GM18520 (cell line): ENCODE measurements around the gene EPHX1.
"Not testable (repeated sequence)": the region's sequence is repeated elsewhere in the genome, so short reads cannot be mapped to it uniquely, and the experiment has no call there.

Experiments
- ATAC-seq: cut with Tn5 transposase; IDR thresholded peaks from one replicate; pipeline ENCODE4 v1.9.1; 2021; ENCODE audit not compliant: unreplicated experiment

The EPHX1 gene

GRCh38 chr1:225880222-225880588 lies 70.3 kb downstream of the EPHX1 start:
- no peak for ATAC-seq

DNA sequence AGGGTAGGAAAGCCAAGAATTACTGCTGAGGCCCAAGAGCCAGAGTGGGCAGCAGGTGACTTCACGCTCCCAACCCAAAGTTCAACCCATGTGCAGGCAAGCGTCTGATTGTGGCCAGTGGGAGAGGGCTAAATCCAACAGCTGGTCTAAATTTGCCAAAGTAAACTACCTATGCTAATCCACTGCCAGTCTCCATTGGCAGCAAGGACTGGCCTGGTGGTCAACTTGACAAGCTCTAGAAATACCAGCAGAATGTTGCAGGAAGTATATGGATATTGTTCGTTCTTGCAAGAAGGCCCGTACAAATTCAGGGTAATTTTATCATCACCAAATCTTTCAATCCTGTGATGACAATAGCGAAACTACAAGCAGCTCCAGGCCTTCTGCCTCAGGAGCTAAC lies 70.7 kb downstream of the EPHX1 start:
- ATAC-seq: no peak

GRCh38 chr1:225881081-225881958 lies 71.4 kb downstream of the EPHX1 start:
- ATAC-seq: no peak

DNA sequence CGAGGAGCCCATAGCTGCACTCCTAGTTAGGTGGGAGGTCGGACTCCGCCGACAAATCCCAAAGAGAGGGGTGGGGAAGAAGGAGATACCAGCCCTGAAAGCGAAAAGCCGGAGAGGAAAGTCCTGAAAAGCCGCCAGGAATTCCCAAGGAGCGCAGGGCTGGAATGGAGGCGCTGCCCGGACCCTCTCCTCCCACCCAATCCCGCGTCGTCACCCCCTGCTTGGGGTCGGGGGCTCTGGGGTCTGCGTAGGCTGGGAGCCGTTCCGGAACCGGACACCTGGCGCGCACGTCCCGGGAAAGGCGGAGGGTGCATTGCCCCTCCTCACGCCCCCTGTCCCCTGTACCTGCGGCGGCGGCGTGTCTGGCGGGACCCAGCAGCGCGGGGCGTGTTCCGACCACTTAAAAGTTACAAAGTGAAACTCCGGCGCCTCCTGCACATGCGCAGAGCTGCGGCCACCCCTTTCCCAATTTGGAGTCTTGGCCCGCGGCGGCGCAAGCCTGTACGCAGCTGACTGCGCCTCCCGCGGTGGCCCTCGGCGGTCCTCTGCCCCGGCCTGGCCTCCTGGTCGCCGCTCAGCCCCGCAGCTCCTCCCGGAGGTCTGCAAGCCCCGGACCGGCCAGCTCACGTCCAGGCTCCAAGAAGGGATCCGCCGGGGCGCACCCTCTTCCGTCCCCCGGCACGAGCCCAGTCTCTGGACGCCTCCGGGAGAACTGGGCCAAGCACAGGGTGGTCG lies 72.2 kb downstream of the EPHX1 start, which contains the start of gene TMEM63A:
TMEM63A (minus strand) TSS at position 422 of the 735 bp plus-strand sequence. CDS start 4,800 bp downstream, outside the sequence.
- peak; percentile 62 for ATAC-seq

DNA sequence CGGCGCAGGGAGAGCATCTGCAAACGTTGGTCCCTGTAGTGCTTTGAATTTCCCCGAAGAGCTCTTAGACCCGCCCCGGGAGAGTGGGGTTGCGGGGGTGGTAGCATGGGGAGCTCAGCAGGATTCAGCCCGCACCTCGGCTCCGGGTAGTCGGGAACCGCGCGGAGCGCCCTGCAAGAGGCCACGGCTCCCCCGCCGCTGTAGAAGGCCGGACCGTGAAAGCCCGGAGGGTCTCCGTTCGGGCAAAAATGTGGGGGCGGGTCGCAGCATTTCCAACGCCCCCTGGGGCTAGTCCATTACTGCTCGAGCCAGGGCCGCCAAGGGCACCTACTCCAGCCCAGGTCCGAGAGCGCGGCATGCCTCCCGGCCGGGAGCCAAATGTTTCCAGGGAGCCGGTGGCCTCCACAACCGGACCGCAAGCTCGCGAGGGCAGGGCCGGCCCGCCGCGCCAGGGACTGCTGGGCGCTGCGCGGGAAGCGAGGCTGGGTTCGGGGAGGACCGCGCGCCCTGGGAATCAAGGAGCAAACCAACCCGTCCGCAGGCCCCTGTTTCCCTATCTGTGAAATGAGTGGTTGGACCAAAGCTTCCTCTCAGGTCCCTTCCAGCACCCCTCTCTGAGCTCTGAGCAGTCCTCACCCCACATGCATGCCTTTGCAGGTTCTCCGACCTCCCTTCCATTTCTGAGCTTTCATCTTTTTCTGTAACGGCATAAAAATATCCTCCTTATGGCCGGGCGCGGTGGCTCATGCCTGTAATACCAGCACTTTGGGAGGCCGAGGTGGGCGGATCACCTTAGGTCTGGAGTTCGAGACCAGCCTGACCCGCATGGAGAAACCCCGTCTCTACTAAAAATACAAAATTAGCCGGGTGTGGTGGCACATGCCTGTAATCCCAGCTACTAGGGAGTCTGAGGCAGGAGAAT lies 73.0 kb downstream of the EPHX1 start:
- peak; percentile 12 for ATAC-seq

DNA sequence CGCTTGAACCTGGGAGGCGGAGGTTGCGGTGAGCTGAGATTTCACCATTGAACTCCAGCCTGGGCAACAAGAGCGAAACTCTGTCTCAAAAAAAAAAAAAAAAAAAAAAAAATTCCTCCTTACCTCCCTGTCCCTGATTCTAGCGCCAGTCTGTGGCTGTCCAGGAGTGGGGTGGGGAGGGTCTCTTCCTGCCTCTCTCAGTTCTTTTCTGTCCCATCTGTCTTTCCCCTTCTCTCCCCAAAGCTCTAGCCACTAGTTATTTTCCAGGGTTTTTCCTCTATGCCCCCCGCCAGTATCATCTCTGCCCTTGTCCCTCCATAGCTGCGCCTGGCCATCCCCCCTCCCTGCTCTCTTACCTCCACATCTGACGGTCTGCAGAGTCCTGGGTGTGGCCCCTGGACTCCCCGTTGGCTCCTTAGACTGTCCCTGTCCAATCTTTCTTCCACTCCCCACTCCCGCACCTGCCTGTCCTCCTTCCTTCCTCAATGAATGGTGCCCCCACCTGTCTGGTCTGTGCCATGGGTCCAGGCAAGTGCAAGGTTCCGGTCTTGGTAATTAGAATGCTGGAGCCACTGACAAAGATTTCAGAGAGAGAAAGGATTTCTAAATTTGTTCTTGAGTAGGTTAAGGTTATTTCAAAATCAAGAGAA lies 73.8 kb downstream of the EPHX1 start:
- ATAC-seq: no peak

- no peak for ATAC-seq
Observed at GRCh38 chr1:225885336-225885735, 75.4 kb downstream of the EPHX1 start.

GRCh38 chr1:225886159-225887029 lies 76.5 kb downstream of the EPHX1 start:
- no peak for ATAC-seq

DNA sequence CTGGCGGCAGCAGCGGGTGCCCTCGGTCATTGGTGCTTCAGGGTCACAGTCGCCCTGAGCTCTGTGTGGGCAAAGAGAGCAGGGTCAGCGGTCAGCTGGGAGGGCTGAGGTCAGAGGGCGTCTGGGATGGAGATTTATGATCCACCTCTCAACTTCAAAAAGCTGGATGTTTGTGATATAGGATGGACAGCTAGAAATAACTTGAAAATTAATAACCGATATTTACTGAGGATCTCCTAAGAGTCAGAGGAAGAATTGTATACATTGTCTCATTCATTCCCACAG lies 77.0 kb downstream of the EPHX1 start:
- ATAC-seq: no peak

DNA sequence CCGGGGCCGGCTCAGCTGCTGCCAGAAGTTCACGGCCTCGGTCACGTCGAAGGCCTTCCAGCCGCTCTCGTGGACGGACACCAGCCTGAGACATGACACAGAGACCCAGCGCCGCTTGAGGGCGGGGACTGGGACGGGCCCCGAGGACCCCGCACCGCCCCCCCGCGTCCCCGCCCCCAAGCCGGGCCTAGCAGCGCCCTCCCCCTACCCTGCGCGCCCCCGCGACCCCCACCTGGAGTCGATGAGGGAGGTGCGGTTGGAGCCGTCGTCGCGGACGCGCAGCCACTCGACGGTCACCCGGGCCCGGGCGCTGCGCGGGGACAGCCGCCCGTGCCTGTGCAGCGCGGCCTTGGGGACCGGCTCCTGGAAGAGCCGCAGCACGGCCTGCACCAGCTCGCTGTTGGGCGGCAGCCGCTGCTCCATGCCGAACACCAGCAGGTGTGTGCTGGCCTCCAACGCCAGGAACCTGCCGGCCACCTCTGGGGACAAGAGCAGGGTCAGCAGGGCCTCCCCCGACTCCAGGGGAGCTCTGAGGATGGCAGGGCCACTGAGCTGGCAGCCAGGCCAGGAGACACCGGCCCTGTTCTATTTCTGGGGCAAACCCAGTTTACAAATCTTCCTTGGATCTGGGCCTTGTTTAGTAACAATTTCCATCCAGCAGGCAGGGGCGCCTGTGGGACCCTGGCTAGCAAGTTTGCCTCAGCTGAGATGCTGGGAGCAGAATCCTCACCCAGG lies 77.8 kb downstream of the EPHX1 start:
- not testable (repeated sequence) for ATAC-seq

GRCh38 chr1:225888289-225888897 lies 78.5 kb downstream of the EPHX1 start:
- no peak for ATAC-seq

DNA sequence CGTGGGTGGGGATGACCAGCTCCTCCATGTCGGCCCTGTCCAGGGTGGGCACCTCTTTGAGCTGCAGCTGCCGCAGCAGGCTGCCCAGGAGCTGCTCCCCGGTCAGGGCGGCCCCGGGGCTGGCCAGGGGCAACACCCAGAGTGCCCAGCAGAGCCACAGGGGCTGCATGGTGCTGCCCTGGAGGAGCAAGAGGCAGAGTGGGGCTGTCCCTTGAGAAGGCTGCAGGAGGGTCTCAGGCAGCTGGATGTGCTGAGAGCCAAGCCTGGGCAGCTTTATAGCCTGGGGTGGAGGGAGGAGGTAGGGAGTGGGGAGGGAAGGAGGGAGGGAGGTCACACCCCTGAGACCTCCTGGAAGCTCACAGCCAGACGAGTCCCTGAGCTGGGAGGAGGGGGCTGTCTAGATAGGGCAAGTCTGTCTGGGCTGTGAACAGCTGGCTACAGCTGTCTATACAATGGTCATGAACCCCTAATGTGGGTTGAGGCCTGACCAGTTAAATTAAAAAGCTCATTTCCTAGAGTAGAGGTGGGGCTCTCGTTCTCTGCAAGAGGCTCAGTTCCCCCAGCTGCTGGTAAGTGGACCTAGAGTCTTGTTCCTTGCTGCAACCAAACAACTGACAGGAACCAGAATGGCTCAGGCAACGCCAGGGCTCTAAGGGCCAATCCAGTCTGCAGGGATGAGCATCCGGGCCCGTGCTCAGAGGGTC lies 79.1 kb downstream of the EPHX1 start, which contains the start of gene LEFTY1:
LEFTY1 (minus strand) TSS at position 249 of the 704 bp plus-strand sequence; CDS start at position 169, 80 bp downstream.
- ATAC-seq: no peak

DNA sequence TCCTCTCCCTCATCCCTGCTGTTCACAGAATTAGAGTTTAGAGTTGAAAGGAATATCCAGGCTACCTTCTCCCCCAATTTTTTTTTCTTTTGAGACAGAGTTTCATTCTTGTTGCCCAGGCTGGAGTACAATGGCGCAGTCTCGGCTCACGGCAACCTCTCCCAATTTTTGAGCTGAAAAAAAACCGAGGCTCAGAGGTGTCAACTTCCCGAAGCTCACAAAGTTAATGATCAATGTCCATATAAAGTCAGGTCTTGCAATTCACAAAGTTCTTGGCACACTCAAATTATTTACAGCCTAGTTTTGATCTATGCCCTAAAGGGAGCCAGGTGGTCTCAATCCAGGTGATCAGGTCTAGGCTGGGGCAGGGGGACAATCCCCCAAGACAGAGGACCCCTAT lies 79.8 kb downstream of the EPHX1 start:
- no peak for ATAC-seq

GRCh38 chr1:225890346-225891228 lies 80.7 kb downstream of the EPHX1 start:
- no peak for ATAC-seq

DNA sequence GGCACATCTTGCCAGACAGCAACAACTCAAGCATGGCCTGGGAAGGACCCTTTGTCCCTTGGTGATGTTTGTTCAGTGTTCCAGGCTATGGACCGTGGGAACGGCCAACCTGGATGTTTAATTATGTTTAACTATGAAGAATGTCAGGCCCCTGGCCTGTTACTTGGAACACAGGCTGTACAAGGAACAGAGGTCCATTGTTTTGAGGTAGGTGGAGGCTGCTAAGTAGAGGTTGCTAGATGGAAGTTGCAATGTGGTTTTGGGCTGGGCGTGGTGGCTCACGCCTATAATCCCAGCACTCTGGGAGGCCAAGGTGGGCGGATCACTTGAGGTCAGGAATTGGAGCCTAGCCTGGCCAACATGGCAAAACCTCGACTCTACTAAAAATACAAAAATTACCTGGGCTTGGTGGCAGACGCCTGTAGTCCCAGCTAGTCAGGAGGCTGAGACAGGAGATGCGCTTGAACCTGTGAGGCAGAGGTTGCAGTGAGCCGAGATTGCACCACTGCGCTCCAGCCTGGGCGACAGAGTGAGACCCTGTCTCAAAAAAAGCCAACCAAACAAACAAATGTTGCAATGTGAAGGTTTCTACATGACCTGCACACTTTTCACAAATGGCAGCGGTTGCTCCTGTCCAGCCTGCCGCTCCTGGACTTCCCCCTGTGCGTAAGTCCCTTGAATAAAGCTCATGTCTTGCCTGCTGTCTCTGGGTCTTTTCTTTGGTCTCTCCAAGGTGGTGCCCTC lies 81.5 kb downstream of the EPHX1 start:
- no peak for ATAC-seq

GRCh38 chr1:225892307-225892706 lies 82.4 kb downstream of the EPHX1 start:
- no peak for ATAC-seq
